Measurements from ENCODE around the gene ARFGAP2.
A peak's percentile ranks its signal among the peaks of the same experiment; 100 is the strongest.

ARFGAP2 gene

DNA sequence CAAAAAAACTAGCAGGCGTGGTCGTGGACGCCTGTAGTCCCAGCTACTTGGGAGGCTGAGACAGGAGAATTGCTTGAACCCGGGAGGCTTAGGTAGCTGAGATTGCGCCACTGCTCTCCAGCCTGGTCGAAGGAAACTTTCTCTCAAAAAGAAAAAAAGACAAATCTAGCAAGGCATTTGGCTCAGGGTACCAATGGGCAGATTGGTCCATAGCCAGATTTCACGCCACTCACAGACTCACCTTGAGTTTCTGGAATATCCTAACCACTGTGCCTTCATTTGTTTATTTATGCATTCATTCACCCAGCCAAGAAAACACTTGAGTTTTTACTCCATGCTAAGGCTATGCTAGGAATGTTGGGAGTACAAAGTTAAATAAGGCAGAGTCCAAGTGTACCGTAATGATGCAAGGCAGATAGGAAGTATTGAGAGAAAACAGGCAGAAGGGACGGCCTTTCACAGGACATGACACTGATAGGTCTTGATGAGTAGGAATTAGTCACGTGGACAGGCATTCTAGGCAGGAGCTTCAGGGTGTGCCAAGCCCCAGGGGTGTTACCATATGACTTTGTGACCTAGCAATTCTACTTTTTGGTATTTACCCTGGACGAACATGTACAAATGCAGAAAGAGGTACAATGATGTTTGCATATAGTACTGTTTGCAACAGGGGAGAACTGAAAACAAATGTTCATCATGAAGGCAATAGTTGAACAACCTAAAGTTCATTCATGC, 12.6 kb upstream of the ARFGAP2 start:
- intact Hi-C loops (cut with DNase I), result no loop called here
- no peak for DNase-seq

DNA sequence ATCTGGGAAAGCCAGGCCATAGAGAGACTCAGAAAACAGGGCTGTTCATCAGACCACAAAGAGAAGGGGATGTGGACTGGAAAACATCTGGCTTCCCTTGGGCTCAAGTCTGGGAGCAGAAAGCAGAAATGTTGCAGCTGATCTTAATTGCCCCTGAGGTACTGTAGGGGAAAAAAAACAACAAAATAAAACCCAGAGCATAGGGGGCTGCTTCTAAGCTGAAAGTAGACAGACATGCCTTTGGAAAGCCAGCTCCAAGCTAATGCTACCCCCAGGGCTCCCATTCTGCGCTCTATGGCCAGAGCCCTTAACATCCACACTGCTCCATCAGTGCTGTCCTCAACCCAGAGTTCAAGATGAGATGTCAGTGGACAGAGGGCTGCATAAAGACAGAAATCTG, 11.6 kb upstream of the ARFGAP2 start:
- DNase-seq, result no peak
- intact Hi-C loops (cut with DNase I), result no loop called here

DNA sequence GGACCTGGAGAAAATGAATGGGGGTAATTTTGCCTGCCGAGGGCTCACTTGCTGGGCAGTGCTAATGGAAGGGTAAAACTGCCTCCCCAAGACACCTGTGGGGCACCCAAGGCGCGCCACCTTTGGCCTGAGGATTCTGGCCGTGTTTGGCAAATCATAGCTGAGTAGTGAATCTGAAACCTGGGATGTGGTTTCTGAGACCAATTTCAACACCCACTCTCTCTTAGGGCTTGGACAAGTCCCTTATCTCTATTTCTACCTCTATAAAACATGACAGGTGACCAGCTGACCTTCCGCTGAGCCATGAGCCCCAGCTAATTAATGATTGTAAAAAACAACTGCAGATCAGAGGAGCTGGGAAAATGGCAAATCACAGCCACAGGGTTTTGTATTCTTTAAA, 11.0 kb upstream of the ARFGAP2 start:
- intact Hi-C loops (cut with DNase I), result no loop called here
- no peak for DNase-seq

DNA sequence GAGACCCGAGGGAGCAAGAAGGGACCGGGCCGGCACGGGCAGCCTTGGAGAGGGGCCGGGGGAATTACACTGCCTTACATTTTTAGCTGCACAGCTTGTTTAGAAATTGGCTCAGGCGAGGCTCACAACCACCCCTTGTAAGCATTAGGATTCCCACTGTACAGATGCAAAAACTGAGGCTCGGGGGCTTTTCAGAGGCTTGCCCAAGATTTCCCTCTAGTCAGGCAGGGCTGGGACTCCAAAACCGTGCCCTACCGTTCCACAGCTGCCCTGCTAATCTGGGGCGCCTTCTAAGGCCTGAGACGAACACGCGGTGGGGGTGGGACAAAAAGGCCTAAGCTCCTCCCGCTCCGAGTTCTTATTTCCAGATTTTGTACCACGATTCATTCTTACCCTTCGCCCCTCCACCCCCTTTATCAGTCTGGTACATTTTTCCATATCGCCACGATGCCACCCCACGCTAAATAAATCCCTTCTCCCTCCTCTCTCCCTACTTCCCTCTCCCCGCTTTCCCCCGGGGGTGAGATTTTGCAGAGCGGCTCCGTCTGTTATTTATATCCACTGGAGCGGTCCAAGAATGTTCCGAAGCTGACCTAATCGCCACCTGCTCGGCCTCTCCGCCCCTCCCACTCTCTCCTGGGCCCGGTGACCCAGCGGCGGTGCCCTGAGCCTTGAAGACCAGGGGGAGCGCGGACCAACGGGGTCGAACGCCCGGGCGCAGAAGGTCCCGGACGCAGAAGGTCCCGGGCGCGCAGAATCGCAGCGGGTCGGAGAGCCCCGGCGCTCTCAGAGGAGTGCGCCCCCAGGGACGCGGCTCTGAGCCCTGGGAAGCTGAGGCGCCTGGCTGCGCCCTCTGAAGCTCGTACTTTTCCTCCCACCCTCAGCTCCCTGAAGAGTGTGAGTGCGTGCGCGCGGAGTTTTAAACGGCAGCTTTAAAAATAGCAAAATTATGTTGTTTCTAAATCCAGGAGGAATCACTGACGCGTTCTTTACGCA, 10.3 kb upstream of the ARFGAP2 start:
- DNase-seq, result peak; percentile 33 to 87 (median 68)
- intact Hi-C loops (cut with DNase I), result no loop called here

DNA sequence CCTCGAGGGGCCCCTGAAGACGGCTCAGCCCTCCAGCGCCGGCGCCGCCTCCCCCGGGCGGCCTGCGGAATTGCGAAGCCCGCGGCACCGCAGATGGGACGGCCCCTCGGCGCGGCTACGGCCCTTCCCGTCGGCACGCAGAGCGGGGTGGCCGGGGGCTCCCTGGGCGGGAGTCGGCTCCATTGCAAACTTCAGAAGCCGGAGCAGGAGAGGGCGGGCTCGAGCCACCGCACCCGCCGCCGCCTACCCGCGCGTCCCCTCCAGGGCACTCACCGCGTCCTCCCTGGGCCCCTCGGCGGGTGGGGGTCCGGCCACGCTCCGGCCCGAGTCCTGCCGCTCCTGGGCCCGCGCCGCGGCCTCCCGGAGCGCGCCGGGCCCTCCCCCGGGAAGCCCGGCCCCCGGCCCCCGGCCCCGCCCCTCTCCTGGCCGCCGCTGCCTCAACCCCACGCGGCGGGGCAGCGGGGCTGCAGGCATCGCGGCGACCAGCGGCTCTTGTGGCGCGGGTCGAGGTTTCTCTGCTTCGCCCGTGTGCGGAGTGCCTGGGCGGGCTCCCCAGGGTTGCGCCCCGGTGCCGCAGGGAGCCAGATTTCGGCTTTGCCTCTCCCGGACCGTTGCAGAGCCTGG, 9.5 kb upstream of the ARFGAP2 start, which contains the start of gene PACSIN3:
Gene PACSIN3, minus strand, starts transcription at position 359 of the 624 bp plus-strand sequence. CDS start 3,707 bp downstream, outside the sequence.
- intact Hi-C loops (cut with DNase I), result no loop called here
- DNase-seq, result peak in 26 of 42 donors; percentile 12 to 73 (median 33)

DNA sequence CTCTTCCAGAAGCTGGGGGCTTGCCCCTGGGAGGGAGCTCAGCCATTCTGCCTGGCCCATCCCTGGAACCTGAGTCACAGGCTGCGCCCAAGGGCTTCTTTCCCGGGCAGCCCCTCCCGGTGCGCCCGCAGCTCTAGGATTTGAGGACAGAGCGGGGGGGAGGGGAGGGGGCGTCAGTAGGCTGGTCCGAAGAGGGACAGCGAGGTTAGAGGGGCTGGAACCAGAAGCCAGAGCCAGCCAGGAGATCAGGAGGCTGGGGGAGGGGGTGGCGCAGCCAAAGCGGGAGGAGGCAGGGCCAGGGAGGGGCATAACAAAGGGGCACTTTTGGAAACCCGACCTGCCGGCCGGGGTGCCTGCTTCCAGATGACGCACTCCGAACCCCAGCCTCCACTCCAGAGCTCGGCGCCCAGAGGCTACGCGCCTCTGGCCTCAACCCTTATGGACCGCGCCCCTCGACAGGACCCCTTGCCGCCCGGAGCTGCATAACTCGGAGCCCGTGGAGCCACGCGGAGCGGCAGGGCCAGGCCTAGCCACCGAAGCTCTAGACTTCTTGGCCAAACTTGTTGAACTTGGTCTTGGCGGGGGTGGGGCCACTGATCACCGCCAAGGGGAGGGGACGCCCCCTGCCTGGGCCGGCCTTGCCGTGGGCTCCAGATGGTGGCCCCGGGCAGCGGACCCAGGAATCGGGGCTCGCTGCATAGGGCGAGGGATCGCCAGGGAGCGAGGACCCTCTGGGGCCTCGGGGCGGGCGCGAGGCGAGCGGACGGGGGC, 8.8 kb upstream of the ARFGAP2 start:
- peak in 20 of 42 donors; percentile 21 to 79 (median 50) for DNase-seq
- intact Hi-C loops (cut with DNase I), result loop anchor here (2.0 kb wide), 1 partner anchor 29 kb away; the partner anchor contains the start of gene DDB2

DNA sequence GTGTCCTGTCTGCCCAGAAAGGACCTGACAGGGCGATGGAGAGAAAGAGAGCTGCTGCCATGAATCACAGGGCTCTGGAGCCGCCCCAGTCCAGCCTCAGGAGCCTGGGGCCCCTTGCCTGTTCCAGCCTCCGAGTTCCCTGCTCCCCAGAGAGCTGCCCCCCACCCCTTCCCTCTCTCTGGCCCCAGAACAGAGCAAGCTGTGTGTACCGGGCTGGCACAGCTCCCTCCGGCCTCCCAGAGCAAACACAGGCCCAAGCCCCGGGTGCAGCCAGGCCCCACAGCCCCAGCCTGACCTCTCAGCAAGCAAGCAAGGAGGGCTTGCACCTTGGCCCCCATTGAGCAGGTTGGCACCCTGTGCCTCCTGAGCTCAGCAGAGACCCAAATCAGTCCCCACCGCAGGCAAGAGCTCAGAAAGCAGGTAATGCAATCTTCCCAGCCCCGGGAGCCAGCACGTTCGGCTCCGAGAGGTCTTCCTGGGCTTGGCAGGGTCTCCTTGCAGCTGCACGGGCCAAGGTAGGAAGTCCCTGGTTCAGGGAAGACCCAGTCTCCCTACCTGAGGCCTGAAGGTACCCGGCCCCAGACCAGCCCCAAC, 8.1 kb upstream of the ARFGAP2 start:
- intact Hi-C loops (cut with DNase I), result loop anchor here (2.0 kb wide), 1 partner anchor 30 kb away; the partner anchor contains the start of gene DDB2
- DNase-seq, result peak; percentile 77 to 95 (median 89)

DNA sequence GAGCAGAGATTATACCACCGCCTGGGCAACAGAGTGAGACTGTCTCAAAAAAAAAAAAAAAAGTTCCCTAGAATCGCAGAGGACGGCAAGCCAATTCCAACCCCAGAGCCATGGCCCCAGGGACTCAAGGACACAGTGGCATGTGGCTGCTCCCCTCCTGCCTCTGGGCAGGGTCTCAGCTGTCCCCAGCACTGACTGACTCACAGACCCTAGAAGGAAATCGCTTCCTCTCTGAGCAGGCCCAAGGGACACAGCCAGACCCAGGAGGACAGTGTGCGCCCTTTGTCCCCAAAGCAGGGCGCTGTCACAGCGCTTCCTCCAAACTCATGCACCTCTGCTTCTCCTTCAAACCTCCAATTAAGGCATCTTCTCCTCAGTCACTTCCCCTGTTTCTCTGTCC, 7.3 kb upstream of the ARFGAP2 start:
- intact Hi-C loops (cut with DNase I), result loop anchor here (2.0 kb wide), 1 partner anchor 31 kb away; the partner anchor contains the start of gene DDB2
- no peak for DNase-seq

DNA sequence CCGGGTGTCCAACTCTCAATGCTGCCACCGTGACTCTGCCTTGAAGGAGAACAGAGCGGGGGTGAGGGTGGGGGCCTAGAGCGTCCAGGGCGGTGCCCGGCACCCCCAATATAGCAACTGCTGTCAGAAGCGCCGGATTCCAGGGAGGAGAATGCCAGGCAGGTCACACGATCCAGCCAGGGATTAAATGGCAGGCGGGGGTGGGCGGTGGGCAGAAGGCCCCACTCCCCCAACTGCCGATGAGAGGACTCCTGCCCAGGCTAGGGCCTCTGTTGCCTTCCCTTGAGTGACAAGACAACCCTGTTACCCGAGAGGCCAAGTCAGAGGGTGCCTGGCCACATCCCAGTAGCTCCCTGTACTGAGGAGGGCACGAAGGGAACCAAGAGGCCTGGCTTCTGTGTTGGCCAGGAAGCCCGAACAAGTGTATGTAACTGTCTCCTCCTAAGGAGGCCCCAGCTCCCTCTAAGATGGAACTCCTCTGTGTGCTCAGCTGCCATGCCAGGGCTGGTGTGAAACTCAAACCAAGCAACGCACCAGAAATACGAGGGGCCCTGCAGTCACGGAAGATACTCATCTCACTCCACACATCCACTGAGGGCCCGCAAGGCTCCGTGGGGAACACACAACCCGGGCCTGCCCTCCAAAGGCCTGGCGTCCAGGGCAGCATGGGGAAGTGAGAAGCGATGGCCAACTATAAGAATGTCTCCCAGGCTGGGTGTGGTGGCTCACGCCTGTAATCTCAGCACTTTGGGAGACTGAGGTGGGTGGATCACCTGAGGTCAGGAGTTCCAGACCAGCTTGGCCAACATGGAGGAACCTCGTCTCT, 6.6 kb upstream of the ARFGAP2 start:
- DNase-seq, result no peak
- intact Hi-C loops (cut with DNase I), result no loop called here

DNA sequence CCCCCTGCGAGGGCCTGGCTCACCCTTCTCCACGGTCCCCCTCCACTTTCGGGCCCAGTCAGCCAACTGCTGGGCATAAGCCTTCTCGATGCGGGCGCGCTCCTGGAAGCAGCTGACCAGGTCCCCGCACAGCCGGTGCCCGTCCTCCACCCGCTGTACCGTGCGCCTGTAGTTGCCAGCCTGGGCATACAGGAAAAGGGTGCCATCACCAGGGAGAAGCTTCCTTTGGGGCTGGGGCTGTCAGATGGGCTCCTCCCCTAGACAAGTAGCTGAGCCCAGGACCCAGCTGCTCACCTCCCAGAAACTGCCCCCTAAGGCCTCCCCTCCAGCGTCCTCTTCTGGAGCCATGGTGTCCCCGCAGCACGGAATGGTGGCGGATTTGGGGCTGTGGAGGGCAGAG, 5.7 kb upstream of the ARFGAP2 start:
- intact Hi-C loops (cut with DNase I), result no loop called here
- no peak for DNase-seq

DNA sequence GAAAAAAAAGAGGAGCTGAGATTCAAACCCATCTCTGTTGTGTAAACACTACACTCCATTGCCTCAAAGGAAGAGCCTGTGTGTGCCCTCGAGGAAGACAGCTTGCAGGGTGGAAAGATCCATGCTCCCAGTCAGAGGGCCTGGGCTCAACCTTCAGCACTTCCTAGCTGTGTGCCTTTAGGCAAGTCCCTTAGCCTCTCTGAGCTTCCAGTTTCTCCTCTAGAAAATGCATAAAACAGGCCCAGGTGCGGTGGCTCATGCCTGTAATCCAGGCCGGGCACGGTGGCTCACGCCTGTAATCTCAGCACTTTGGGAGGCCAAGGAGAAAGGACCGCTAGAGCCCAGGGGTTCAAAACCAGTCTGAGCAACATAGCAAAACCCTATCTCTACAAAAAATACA, 4.6 kb upstream of the ARFGAP2 start:
- DNase-seq, result no peak
- intact Hi-C loops (cut with DNase I), result no loop called here

DNA sequence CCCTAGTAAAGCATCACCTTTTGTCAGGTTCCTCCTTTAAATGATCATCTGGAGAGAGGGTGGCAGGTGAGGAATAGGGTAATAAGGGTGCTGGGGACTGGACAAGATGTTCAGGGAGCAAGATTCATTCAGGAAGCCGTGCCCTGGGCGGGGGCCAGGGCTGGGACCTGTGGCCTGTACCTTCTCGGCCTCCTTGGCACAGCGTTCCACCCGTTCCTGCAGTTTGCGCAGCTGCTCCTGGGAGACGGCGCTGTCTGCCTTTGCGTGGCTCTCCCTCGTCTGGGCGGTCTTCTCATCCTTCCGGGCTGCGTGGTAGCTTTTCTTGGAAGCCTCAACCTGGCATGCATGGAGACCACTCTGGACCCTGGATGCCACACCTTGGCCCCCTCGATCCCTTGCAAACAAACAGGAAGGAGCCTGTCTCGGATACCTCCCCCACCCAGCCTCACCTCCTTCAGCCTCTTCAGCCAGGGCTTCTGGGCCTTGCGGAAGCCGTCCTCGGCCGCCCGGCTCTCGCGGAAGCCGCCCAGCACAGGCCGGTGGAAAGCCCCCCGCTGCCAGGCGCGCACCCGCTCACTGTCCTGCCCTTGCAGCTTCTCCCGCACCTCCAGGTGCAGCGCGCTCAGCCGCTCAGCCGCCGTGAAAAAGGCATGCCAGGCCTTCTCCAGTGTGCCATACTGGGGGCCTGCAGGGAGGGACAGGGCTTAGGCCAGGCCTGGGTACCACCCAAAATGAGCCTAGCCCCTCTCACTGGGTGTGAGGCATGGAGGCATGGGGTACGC, 3.5 kb upstream of the ARFGAP2 start:
- no peak for DNase-seq
- intact Hi-C loops (cut with DNase I), result no loop called here

DNA sequence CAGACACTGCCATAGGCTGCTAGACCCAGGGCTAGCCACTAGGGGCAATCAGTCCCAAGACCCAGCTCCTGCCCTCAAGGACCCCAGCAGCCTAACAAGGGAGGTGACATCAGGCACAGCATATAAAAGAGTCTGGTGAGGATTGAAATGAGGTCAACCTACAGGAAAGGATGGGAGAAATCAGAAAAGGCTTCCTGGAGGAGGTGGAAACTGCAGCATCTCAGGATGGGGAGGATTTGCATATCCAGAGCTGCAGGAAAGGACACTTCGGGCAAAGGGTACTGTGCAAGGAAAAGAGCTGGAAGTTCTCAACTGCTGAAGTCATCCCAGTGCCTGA, 2.9 kb upstream of the ARFGAP2 start:
- intact Hi-C loops (cut with DNase I), result loop anchor here (5.0 kb wide), 1 partner anchor 178 kb away; no protein-coding TSS in a partner anchor
- DNase-seq, result peak in 20 of 42 donors; percentile 36 to 73 (median 50)

DNA sequence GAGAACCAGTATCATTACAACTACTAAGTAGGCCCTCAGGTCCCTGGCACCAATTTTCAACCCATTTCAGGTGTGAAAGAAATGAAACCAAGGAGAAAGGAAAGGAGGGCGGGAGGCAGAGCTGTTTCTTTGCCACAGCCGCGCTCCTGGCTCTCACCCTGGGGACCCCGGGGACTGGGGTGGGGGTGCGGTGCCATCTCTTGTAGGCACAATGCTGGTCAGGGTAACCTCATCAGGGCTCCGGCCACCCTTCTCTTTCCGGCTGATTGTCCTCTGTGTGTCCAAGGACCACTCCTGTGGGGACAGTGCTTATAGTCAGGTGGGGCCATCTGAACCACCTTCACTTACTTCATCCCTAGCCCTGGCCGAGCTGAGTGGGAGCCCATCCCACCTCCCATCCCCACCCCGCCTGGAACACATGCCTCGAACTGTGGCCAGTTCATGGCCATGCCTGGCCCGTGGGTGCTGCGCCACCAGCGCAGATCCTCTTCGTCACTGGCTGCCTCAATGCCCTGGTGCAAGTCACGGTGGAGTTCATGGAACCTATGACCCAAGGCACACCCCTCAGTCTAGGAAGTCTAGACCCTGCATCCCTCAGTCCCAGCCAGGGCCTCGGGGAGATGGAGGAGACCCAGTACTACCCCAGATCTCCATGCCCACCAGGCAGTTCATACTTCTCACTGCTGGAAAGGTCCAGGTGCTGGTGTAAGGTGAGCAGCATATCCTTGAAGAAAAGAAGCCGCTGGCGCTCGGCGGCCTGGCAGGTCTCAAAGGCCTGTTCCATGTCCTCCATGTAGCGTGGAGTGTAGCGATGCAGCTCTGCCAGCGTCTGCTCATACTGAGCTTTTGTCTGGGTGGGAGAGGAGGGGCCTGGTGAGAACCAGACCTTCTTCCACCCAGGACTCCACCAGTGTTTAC, 2.3 kb upstream of the ARFGAP2 start:
- no peak for DNase-seq
- intact Hi-C loops (cut with DNase I), result loop anchor here (5.0 kb wide), 1 partner anchor 178 kb away; no protein-coding TSS in a partner anchor

DNA sequence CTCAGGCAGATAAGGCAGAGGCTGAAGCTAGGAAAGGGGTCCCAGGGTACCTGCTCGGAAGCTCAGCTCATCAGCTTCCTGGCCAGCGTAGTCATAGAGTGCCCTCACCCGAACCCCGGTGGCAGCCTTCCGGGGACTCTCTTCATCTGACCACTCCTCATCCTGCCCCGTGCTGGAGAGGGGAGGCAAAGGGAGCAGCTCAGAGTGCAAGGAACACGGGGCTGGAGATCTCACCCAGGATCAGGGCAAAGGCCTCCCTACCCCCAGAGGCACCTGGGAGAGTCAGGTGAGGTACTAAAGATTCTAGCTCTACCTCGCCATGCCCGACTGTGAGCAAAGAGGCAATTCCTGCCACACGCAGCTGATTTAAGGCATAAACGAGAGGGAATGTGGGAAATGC, 1.6 kb upstream of the ARFGAP2 start:
- no peak for DNase-seq
- intact Hi-C loops (cut with DNase I), result loop anchor here (5.0 kb wide), 1 partner anchor 179 kb away; no protein-coding TSS in a partner anchor

Data from head of caudate nucleus (tissue), 42 donors.